Measurements from ENCODE around the gene LCLAT1.

- TF ChIP-seq CTCF (tag by site-specific recombination; IDR thresholded peaks at IDR 0.05) = no peak
- TF ChIP-seq ELK4 (IDR thresholded peaks at IDR 0.05; ENCODE audit: borderline replicate concordance, low read depth, low read length) = no peak
- TF ChIP-seq YY1 (tag by site-specific recombination; IDR thresholded peaks at IDR 0.05) = no peak
- TF ChIP-seq REST (tag by site-specific recombination; IDR thresholded peaks at IDR 0.05) = no peak
- TF ChIP-seq PRDM4 (tag by site-specific recombination; IDR thresholded peaks at IDR 0.05) = no peak
- TF ChIP-seq ZNF157 (tag by site-specific recombination; IDR thresholded peaks at IDR 0.05) = no peak
- no peak for TF ChIP-seq OSR2 (tag by site-specific recombination; IDR thresholded peaks at IDR 0.05)
- no peak for TF ChIP-seq ZNF488 (tag by site-specific recombination; IDR thresholded peaks at IDR 0.05)
- TF ChIP-seq ZNF24 (tag by site-specific recombination; IDR thresholded peaks at IDR 0.05) = no peak
Measured at GRCh38 chr2:30633039-30633438, 186.0 kb downstream of the LCLAT1 start.

All from HEK293 (cell line).